Measurements from ENCODE around the gene ATF4.

The ATF4 gene

GRCh38 chr22:39554151-39554550 lies 33.8 kb downstream of the ATF4 start:
- Histone ChIP-seq H2AFZ (ENCODE audit: low read length) (no peak overlapping the region), H3K27ac (ENCODE audit: low read length) (no peak overlapping the region), H3K79me2 (ENCODE audit: low read length) (no peaks in the 10 kb centered on the region), H3K9ac (ENCODE audit: low read length) (no peak overlapping the region), H3K9me3 (replicated peaks; ENCODE audit: insufficient read depth, low read length) (no peaks in the 10 kb centered on the region), H4K20me1 (ENCODE audit: insufficient read depth, low read length) (no peaks in the 10 kb centered on the region), H3K4me2 (ENCODE audit: low read depth, low read length) (no peak overlapping the region), H3K9me2 (replicated peaks; ENCODE audit: insufficient read depth, low read length) (no peaks in the 10 kb centered on the region), H3F3A (ENCODE audit: insufficient read depth, low read length) (no peaks in the 10 kb centered on the region), H3K27me3 (replicated peaks; ENCODE audit: insufficient read depth, low read length) (peaks cover 51% of the 10 kb centered on the region), H3K4me3 (ENCODE audit: low read length) (no peak overlapping the region), H3K36me3 (replicated peaks; ENCODE audit: insufficient read depth, low read length) (no peaks in the 10 kb centered on the region), H3K4me1 (ENCODE audit: low read length) (no peaks in the 10 kb centered on the region)
- TF ChIP-seq EZH2phosphoT487 (IDR thresholded peaks at IDR 0.05; ENCODE audit: low read length) = no peak
- TF ChIP-seq EZH2 (optimal IDR thresholded peaks at IDR 0.05; ENCODE audit: low read depth, low read length) = no peak
- TF ChIP-seq CTCF (IDR thresholded peaks at IDR 0.05; ENCODE audit: low read length) = no peak
- no peak for DNase-seq

- Histone ChIP-seq H2AFZ (ENCODE audit: low read length) (no peak overlapping the region), H3K9me2 (replicated peaks; ENCODE audit: insufficient read depth, low read length) (no peaks in the 10 kb centered on the region), H3K4me1 (ENCODE audit: low read length) (no peaks in the 10 kb centered on the region), H3K36me3 (replicated peaks; ENCODE audit: insufficient read depth, low read length) (no peaks in the 10 kb centered on the region), H4K20me1 (ENCODE audit: insufficient read depth, low read length) (no peaks in the 10 kb centered on the region), H3K4me2 (ENCODE audit: low read depth, low read length) (no peak overlapping the region), H3K27me3 (replicated peaks; ENCODE audit: insufficient read depth, low read length) (peaks cover 65% of the 10 kb centered on the region), H3K9ac (ENCODE audit: low read length) (no peak overlapping the region), H3K27ac (ENCODE audit: low read length) (no peak overlapping the region), H3K4me3 (ENCODE audit: low read length) (no peak overlapping the region), H3K79me2 (ENCODE audit: low read length) (no peaks in the 10 kb centered on the region), H3K9me3 (replicated peaks; ENCODE audit: insufficient read depth, low read length) (no peaks in the 10 kb centered on the region), H3F3A (ENCODE audit: insufficient read depth, low read length) (no peaks in the 10 kb centered on the region)
- DNase-seq = no peak
- TF ChIP-seq CTCF (IDR thresholded peaks at IDR 0.05; ENCODE audit: low read length) = no peak
- TF ChIP-seq EZH2phosphoT487 (IDR thresholded peaks at IDR 0.05; ENCODE audit: low read length) = no peak
- no peak for TF ChIP-seq EZH2 (optimal IDR thresholded peaks at IDR 0.05; ENCODE audit: low read depth, low read length)
Measured at GRCh38 chr22:39556970-39557841, 36.8 kb downstream of the ATF4 start.

- Histone ChIP-seq H3K4me3 (ENCODE audit: low read length) (no peak overlapping the region), H2AFZ (ENCODE audit: low read length) (no peak overlapping the region), H3K79me2 (ENCODE audit: low read length) (no peaks in the 10 kb centered on the region), H3K9me3 (replicated peaks; ENCODE audit: insufficient read depth, low read length) (no peaks in the 10 kb centered on the region), H3K36me3 (replicated peaks; ENCODE audit: insufficient read depth, low read length) (no peaks in the 10 kb centered on the region), H3K9ac (ENCODE audit: low read length) (no peak overlapping the region), H3K27ac (ENCODE audit: low read length) (no peak overlapping the region), H3K27me3 (replicated peaks; ENCODE audit: insufficient read depth, low read length) (peaks cover 63% of the 10 kb centered on the region), H3K9me2 (replicated peaks; ENCODE audit: insufficient read depth, low read length) (no peaks in the 10 kb centered on the region), H3K4me1 (ENCODE audit: low read length) (no peaks in the 10 kb centered on the region), H4K20me1 (ENCODE audit: insufficient read depth, low read length) (no peaks in the 10 kb centered on the region), H3F3A (ENCODE audit: insufficient read depth, low read length) (no peaks in the 10 kb centered on the region), H3K4me2 (ENCODE audit: low read depth, low read length) (no peak overlapping the region)
- DNase-seq = no peak
- no peak for TF ChIP-seq EZH2 (optimal IDR thresholded peaks at IDR 0.05; ENCODE audit: low read depth, low read length)
- TF ChIP-seq EZH2phosphoT487 (IDR thresholded peaks at IDR 0.05; ENCODE audit: low read length) = no peak
- TF ChIP-seq CTCF (IDR thresholded peaks at IDR 0.05; ENCODE audit: low read length) = no peak
Measured at GRCh38 chr22:39558254-39558727, 37.9 kb downstream of the ATF4 start.

Data from MM.1S (cell line).